ENCODE data around the gene IGFBP4.

Gene IGFBP4

GRCh38 chr17:40493697-40494096, 50.4 kb downstream of the IGFBP4 start:
- DNase-seq, result no peak

- no peak for DNase-seq
Measured at GRCh38 chr17:40495140-40495539, 51.9 kb downstream of the IGFBP4 start.

- no peak for DNase-seq
Measured at GRCh38 chr17:40496170-40496569, 52.9 kb downstream of the IGFBP4 start.

- no peak for DNase-seq
Measured at GRCh38 chr17:40496634-40497420, 53.6 kb downstream of the IGFBP4 start.

GRCh38 chr17:40497695-40498094, 54.4 kb downstream of the IGFBP4 start:
- DNase-seq, result no peak

- DNase-seq, result no peak
Measured at GRCh38 chr17:40498281-40499084, 55.2 kb downstream of the IGFBP4 start.

- peak in 1 of 2 experiments; percentile 41 for DNase-seq
Measured at GRCh38 chr17:40499551-40500189, 56.4 kb downstream of the IGFBP4 start.

GRCh38 chr17:40500190-40500589, 56.9 kb downstream of the IGFBP4 start:
- no peak for DNase-seq

GRCh38 chr17:40500709-40501108, 57.5 kb downstream of the IGFBP4 start:
- no peak for DNase-seq

GRCh38 chr17:40501499-40501911, 58.3 kb downstream of the IGFBP4 start, which contains the start of gene TNS4:
Gene TNS4 (minus strand): TSS chr17:40501623. CDS start chr17:40496425, 5,198 bp downstream.
- no peak for DNase-seq

- no peak for DNase-seq
Measured at GRCh38 chr17:40502716-40503115, 59.5 kb downstream of the IGFBP4 start.

GRCh38 chr17:40503154-40503553, 59.9 kb downstream of the IGFBP4 start:
- DNase-seq, result no peak

- DNase-seq, result no peak
Measured at GRCh38 chr17:40506786-40507185, 63.5 kb downstream of the IGFBP4 start.

Data from SW 1271 (cell line).